Fibroblast of peridontal ligament (primary cell): ENCODE data around the gene TOP2A.

Experiments
- DNase-seq: peaks from one replicate; pipeline ENCODE4 v3.0.0-alpha.2; 2010; ENCODE audit errors: extremely low read depth

The TOP2A gene

GRCh38 chr17:40358323-40359038, 59.2 kb downstream of the TOP2A start:
- DNase-seq = peak; percentile 88

GRCh38 chr17:40356990-40357881, 60.5 kb downstream of the TOP2A start:
- DNase-seq = no peak

GRCh38 chr17:40355804-40356758, 61.6 kb downstream of the TOP2A start:
- no peak for DNase-seq

- DNase-seq = peak; percentile 40
These were observed 62.4 kb downstream of the TOP2A start for GRCh38 chr17:40355123-40355803.

GRCh38 chr17:40354221-40355122, 63.2 kb downstream of the TOP2A start:
- DNase-seq = no peak

GRCh38 chr17:40352779-40353394, 64.8 kb downstream of the TOP2A start:
- DNase-seq = no peak

- DNase-seq = no peak
These were observed 65.4 kb downstream of the TOP2A start for GRCh38 chr17:40352237-40352778.

GRCh38 chr17:40351359-40352236, 66.1 kb downstream of the TOP2A start:
- no peak for DNase-seq

- DNase-seq = no peak
These were observed 66.9 kb downstream of the TOP2A start for GRCh38 chr17:40350689-40351358.

- peak; percentile 68 for DNase-seq
These were observed 67.6 kb downstream of the TOP2A start for GRCh38 chr17:40349895-40350688.

- no peak for DNase-seq
These were observed 68.2 kb downstream of the TOP2A start for GRCh38 chr17:40349477-40349894.

GRCh38 chr17:40348562-40349476, 68.9 kb downstream of the TOP2A start:
- DNase-seq = no peak

- DNase-seq = no peak
These were observed 69.6 kb downstream of the TOP2A start for GRCh38 chr17:40348136-40348504.

GRCh38 chr17:40347319-40348135, 70.2 kb downstream of the TOP2A start:
- DNase-seq = no peak

- DNase-seq = no peak
These were observed 70.9 kb downstream of the TOP2A start for GRCh38 chr17:40346765-40347158.
